Activated naive CD8-positive, alpha-beta T cell treated with anti-CD3 and anti-CD28 coated beads for 36 hours (primary cell): ENCODE results near the gene LRRC23. TPM values are rescaled to one million over a fixed set of nuclear protein-coding genes. Genes with fewer than 3 reads are reported as not detected.

Source experiments
- DNase-seq: peaks from one replicate; pipeline ENCODE4 v3.0.0; 2021
- H3K27ac Mint-ChIP-seq: one replicate; pipeline ENCODE4 v1.8.0; 2022; ENCODE audit warnings: mild to moderate bottlenecking, moderate library complexity, mixed read lengths
- H3K27me3 Mint-ChIP-seq: one replicate; pipeline ENCODE4 v1.8.0; 2022; ENCODE audit warnings: mild to moderate bottlenecking, mixed read lengths
- H3K36me3 Mint-ChIP-seq: one replicate; pipeline ENCODE4 v1.8.0; 2021; ENCODE audit warnings: mild to moderate bottlenecking, mixed read lengths
- H3K4me1 Mint-ChIP-seq: one replicate; pipeline ENCODE4 v1.8.0; 2021; ENCODE audit warnings: mixed read lengths
- H3K4me3 Mint-ChIP-seq: one replicate; pipeline ENCODE4 v1.8.0; 2022; ENCODE audit warnings: mild to moderate bottlenecking, moderate library complexity, mixed read lengths
- H3K9me3 Mint-ChIP-seq: one replicate; pipeline ENCODE4 v1.8.0; 2022; ENCODE audit warnings: mixed read lengths
- total RNA-seq, 2 experiments: library from RNA; stranded (reverse); gene quantifications; one replicate each; pipeline ENCODE4 v1.2.3, GENCODE V29; 2021

The LRRC23 gene
- total RNA-seq, 2 experiments from 2014 or later = 3.0 to 4.1 TPM

DNA sequence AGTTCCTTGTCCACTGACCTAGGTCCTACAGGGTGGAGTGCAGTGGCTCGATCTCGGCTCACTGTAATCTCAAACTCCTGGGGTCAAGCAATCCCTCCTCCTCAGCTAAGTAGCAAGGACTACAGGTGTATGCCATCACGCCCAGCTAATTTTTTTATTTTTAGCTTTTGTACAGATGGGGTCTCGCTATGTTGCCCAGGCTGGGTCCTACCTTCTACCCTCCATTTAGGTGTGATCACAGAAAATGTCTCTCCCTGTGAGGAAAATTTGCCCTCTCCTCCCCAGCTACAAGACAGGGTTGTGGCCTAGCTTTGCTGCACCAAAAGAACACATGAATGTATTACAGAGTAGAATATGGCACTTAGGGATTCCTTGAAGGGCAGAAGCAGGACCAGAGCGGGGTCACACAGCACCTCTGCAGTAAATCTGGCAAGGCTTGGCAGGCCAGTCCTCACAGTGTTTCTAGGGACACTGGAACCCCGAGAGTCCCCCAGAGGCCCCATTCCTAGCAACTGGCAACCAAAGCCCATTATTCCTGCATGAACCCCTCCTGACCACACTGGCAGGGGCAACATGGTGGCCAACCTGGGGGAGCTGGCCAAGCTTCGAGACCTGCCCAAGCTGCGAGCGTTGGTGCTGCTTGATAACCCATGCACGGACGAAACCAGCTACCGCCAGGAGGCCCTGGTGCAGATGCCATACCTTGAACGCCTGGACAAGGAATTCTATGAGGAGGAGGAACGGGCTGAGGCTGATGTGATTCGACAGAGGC lies 7.7 kb downstream of the LRRC23 start:
- Mint-ChIP-seq H3K27ac (no peak overlapping the region), H3K27me3 (no peaks in the 10 kb centered on the region), H3K9me3 (no peaks in the 10 kb centered on the region), H3K4me1 (peaks cover 23% of the 10 kb centered on the region), H3K4me3 (peak overlapping the region; percentile 59), H3K36me3 (peaks cover 22% of the 10 kb centered on the region)
- DNase-seq = no peak

DNA sequence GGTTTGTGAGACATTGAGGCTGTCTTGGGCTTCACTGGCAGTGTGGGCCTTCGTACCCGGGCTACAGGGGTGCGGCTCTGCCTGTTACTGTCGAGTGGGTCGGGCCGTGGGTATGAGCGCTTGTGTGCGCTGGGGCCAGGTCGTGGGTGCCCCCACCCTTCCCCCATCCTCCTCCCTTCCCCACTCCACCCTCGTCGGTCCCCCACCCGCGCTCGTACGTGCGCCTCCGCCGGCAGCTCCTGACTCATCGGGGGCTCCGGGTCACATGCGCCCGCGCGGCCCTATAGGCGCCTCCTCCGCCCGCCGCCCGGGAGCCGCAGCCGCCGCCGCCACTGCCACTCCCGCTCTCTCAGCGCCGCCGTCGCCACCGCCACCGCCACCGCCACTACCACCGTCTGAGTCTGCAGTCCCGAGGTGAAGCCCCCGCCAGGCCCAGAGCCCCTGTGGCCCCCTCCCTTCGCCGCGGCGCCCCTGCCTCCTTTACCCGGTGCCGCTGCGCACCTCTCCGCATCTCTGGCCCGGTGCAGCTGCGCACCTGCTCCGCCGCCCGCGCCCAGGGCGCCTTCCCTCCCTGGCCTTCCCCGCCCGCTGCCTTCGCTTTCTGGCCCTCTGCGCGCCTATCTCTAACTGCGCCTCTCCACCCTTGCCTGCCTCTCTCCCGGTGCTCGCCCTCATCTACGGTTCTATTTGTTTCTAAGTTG lies 9.8 kb downstream of the LRRC23 start, which contains the start of gene ENO2:
TSS of gene ENO2 (plus strand) at position 335 of the 701 bp plus-strand sequence. CDS start 1,253 bp downstream, outside the sequence.
- Mint-ChIP-seq H3K27me3 (no peaks in the 10 kb centered on the region), H3K9me3 (no peaks in the 10 kb centered on the region), H3K4me1 (peaks cover 23% of the 10 kb centered on the region), H3K27ac (peak within 1 kb of the TSS; percentile 90), H3K4me3 (peak within 1 kb of the TSS; percentile 100), H3K36me3 (peaks cover 28% of the 10 kb centered on the region)
- DNase-seq = peak; percentile 87

DNA sequence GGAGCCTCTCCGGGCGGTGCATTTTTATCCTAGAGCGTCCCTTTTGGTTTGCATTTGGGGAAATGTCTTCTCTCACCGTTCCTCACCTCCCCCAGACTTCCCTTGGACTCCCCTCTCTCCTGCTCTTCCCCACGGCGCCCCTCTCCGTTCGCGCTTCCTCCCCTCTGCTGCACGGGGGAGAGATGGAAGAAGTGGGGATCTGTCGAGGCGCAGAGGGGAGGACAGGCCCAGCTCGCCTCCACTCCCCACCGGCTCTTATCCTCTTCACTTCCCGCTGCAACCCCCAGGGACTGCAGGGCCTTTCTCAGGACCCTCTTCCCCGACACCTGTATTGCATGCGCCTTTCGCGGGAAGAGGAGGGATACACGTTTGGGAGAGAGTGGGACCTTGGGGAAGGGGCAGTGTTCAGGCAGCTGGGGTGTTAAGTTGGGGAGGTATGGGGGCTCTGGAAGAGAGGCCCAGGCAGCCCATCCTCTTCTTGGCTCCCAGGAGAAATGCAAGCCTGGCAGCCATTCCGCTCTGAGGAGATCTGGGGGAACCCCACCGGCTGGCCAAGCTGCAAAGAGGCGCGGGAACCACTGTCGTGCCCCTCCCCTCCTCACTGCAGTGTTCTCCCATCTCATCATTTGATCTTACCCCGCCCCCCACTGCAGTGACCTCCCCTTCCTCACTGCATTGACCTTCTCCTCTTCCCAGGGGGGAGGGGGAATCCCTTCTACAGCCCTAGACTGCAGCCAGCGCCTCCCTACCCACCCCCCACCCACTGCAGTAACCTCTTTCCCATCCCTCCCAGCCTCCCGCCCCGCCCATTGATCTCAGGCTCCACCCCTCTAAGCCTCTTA lies 10.5 kb downstream of the LRRC23 start:
- Mint-ChIP-seq H3K9me3 (no peaks in the 10 kb centered on the region), H3K4me1 (peaks cover 23% of the 10 kb centered on the region), H3K27ac (peak overlapping the region; percentile 90), H3K27me3 (no peaks in the 10 kb centered on the region), H3K36me3 (peaks cover 35% of the 10 kb centered on the region), H3K4me3 (peak overlapping the region; percentile 100)
- no peak for DNase-seq

DNA sequence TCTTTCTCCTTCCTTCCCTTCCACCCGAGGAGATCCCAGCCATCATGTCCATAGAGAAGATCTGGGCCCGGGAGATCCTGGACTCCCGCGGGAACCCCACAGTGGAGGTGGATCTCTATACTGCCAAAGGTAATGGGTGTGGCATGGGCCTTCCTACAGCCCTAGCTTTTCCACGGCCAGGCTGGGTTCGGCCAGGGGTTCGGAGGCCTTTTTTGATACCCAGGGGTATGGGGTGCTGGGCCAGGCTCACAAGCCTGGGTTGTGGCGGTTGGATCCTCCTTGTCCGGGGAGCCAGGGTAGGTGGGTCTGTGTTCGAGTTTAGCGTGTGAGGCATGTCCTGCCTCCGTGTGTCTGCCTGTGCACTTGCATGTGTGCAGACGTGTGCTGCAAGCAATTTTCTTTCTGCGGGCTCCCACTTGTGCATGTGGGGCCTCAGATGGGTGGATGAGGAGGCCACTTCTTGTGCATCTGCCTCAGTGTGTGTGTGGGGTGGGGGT lies 11.2 kb downstream of the LRRC23 start:
- peaks cover 35% of the 10 kb centered on the region for H3K36me3 Mint-ChIP-seq
- peak overlapping the region; percentile 100 for H3K4me3 Mint-ChIP-seq
- H3K9me3 Mint-ChIP-seq = no peaks in the 10 kb centered on the region
- H3K27me3 Mint-ChIP-seq = no peaks in the 10 kb centered on the region
- H3K27ac Mint-ChIP-seq = peak overlapping the region; percentile 90
- peaks cover 23% of the 10 kb centered on the region for H3K4me1 Mint-ChIP-seq
- DNase-seq = no peak

DNA sequence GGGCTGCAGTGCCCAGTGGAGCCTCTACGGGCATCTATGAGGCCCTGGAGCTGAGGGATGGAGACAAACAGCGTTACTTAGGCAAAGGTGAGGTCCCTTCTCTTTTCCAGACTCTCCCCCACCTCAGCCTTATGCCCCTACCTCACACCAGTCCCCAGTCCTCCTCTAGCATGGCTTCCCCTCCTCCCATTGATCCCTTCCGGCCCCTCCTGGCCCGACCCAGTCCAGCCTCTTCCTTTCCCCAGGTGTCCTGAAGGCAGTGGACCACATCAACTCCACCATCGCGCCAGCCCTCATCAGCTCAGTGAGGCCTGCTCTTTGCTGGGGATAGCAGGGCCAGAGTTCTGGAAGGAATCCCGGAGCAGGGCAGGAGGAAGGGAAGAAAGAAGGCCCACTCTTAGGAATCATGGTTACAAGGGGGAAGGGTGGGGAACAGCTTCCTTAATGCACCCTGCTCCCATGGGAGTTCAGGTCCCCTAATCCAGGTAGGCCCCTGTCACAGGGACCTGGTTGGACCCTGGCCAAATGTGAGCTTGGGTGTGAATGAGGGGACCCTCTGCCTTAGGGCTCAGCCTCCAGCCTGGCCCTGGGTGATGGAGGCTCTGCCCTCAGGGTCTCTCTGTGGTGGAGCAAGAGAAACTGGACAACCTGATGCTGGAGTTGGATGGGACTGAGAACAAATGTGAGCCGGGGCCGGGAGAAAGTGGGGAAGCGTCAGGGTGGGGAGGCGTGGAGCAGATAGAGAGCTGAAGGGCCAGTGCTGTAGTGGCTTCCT lies 12.0 kb downstream of the LRRC23 start:
- DNase-seq = no peak
- no peaks in the 10 kb centered on the region for H3K27me3 Mint-ChIP-seq
- H3K4me1 Mint-ChIP-seq = peaks cover 23% of the 10 kb centered on the region
- H3K4me3 Mint-ChIP-seq = peak overlapping the region; percentile 100
- peaks cover 37% of the 10 kb centered on the region for H3K36me3 Mint-ChIP-seq
- H3K9me3 Mint-ChIP-seq = no peaks in the 10 kb centered on the region
- peak overlapping the region; percentile 52 for H3K27ac Mint-ChIP-seq

DNA sequence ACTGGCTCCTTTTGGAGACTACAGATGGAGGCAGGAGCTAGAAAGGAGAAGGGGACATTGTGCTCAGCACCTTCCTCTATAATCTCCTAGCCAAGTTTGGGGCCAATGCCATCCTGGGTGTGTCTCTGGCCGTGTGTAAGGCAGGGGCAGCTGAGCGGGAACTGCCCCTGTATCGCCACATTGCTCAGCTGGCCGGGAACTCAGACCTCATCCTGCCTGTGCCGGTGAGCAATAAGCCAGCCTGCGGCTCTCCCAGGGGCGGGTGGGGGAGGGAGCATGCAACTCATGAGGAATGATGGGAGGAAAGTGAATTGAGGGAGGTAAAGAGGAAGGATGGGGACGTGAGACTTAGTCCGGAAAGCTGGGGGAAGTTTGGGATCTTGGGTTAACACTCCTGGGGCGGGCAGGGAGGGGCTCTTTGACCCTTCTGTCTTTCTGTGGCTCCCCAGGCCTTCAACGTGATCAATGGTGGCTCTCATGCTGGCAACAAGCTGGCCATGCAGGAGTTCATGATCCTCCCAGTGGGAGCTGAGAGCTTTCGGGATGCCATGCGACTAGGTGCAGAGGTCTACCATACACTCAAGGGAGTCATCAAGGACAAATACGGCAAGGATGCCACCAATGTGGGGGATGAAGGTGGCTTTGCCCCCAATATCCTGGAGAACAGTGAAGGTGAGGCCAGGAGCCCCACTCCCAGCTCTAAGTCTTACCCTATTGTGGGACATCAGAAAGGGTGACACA lies 13.0 kb downstream of the LRRC23 start:
- H3K36me3 Mint-ChIP-seq = peaks cover 37% of the 10 kb centered on the region
- no peak for DNase-seq
- H3K4me3 Mint-ChIP-seq = no peak overlapping the region
- no peaks in the 10 kb centered on the region for H3K27me3 Mint-ChIP-seq
- no peak overlapping the region for H3K27ac Mint-ChIP-seq
- H3K9me3 Mint-ChIP-seq = no peaks in the 10 kb centered on the region
- peaks cover 27% of the 10 kb centered on the region for H3K4me1 Mint-ChIP-seq

DNA sequence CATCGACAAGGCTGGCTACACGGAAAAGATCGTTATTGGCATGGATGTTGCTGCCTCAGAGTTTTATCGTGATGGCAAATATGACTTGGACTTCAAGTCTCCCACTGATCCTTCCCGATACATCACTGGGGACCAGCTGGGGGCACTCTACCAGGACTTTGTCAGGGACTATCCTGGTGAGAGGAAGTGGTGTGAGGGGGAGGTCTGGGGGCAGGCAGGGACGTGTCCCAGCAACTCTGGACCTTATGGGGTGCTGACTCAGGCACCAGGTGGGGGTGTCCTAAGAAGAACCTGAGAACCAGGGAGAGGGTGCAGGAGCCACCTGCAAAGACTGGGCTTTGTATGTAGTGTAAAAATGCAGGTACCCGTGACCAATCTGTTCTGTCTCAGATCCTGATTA lies 15.0 kb downstream of the LRRC23 start:
- no peaks in the 10 kb centered on the region for H3K9me3 Mint-ChIP-seq
- no peak for DNase-seq
- H3K27me3 Mint-ChIP-seq = no peaks in the 10 kb centered on the region
- peak overlapping the region; percentile 52 for H3K27ac Mint-ChIP-seq
- H3K36me3 Mint-ChIP-seq = peaks cover 37% of the 10 kb centered on the region
- H3K4me1 Mint-ChIP-seq = peaks cover 18% of the 10 kb centered on the region
- H3K4me3 Mint-ChIP-seq = no peak overlapping the region

DNA sequence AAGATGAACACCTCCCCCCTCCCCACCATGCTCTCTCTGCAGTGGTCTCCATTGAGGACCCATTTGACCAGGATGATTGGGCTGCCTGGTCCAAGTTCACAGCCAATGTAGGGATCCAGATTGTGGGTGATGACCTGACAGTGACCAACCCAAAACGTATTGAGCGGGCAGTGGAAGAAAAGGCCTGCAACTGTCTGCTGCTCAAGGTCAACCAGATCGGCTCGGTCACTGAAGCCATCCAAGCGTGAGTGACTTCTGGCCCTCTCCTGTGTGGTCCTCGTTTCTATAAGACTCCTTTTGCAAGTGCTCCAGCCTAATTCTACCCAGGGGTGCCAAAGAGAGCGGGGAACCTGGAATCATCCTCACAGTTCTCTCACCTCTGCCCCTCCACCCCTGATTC lies 16.9 kb downstream of the LRRC23 start:
- Mint-ChIP-seq H3K36me3 (peaks cover 23% of the 10 kb centered on the region), H3K4me1 (peaks cover 19% of the 10 kb centered on the region), H3K4me3 (no peak overlapping the region), H3K27ac (peak overlapping the region; percentile 38), H3K27me3 (no peaks in the 10 kb centered on the region), H3K9me3 (no peaks in the 10 kb centered on the region)
- no peak for DNase-seq

DNA sequence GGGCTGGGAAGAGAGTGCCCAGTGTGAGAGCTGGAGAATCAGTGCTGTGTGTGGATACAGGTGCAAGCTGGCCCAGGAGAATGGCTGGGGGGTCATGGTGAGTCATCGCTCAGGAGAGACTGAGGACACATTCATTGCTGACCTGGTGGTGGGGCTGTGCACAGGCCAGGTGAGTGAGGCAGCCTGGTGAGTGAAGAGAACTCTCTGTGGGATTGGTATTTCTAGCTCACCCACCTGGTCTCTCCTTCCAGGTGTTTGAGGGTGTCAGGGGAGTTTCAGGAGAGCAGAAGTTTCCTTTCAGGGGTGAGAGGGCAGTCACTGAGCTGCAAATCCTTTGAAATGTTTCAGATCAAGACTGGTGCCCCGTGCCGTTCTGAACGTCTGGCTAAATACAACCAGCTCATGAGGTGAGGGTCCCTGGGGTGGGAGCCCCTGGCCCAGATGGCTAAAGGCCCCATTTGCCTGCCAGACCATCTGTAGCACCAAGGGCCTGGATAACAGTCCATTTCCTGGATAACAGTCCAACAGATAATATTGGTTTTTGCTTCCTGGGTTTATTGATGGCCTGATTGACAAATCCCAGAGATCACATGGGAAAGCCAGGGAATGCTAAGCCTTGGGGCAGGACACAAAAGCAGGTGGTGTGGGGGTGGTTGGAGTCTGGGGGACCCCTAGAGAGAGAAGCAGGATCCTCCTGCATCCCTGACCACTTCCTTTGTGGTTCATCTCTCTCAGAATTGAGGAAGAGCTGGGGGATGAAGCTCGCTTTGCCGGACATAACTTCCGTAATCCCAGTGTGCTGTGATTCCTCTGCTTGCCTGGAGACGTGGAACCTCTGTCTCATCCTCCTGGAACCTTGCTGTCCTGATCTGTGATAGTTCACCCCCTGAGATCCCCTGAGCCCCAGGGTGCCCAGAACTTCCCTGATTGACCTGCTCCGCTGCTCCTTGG lies 17.6 kb downstream of the LRRC23 start:
- peaks cover 22% of the 10 kb centered on the region for H3K4me1 Mint-ChIP-seq
- no peak overlapping the region for H3K4me3 Mint-ChIP-seq
- no peak for DNase-seq
- H3K9me3 Mint-ChIP-seq = no peaks in the 10 kb centered on the region
- peaks cover 17% of the 10 kb centered on the region for H3K36me3 Mint-ChIP-seq
- H3K27me3 Mint-ChIP-seq = no peaks in the 10 kb centered on the region
- H3K27ac Mint-ChIP-seq = no peak overlapping the region

DNA sequence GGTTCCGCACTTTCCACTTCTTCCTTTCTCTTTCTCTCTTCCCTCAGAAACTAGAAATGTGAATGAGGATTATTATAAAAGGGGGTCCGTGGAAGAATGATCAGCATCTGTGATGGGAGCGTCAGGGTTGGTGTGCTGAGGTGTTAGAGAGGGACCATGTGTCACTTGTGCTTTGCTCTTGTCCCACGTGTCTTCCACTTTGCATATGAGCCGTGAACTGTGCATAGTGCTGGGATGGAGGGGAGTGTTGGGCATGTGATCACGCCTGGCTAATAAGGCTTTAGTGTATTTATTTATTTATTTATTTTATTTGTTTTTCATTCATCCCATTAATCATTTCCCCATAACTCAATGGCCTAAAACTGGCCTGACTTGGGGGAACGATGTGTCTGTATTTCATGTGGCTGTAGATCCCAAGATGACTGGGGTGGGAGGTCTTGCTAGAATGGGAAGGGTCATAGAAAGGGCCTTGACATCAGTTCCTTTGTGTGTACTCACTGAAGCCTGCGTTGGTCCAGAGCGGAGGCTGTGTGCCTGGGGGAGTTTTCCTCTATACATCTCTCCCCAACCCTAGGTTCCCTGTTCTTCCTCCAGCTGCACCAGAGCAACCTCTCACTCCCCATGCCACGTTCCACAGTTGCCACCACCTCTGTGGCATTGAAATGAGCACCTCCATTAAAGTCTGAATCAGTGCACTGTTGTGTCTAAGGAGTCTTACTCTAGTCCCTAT lies 18.5 kb downstream of the LRRC23 start:
- Mint-ChIP-seq H3K27ac (peak overlapping the region; percentile 12), H3K36me3 (peaks cover 13% of the 10 kb centered on the region), H3K4me1 (peaks cover 22% of the 10 kb centered on the region), H3K9me3 (no peaks in the 10 kb centered on the region), H3K27me3 (no peaks in the 10 kb centered on the region), H3K4me3 (no peak overlapping the region)
- DNase-seq = no peak

DNA sequence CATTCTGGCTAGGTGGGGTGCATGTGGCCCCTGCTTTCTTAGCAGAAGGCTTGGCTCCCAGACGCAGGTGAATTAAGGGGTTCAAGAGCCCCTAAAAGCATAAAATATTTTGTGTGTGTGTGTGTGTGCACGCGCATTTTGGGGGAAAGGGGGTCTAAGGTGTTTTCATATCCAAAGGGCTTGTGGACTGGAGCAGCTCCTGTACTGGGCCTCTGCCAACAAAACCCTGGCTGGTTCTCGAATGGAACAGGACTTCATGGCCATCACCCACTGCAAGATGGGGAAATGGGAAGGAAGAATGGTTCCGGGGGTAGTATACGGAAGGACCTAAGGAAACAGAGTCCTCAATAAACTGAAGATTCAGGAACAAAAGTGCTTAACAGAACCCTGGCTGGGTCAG lies 19.2 kb downstream of the LRRC23 start:
- H3K4me1 Mint-ChIP-seq = peaks cover 26% of the 10 kb centered on the region
- no peak for DNase-seq
- H3K36me3 Mint-ChIP-seq = peaks cover 13% of the 10 kb centered on the region
- no peaks in the 10 kb centered on the region for H3K27me3 Mint-ChIP-seq
- H3K9me3 Mint-ChIP-seq = no peaks in the 10 kb centered on the region
- peak overlapping the region; percentile 12 for H3K27ac Mint-ChIP-seq
- H3K4me3 Mint-ChIP-seq = peak overlapping the region; percentile 3

DNA sequence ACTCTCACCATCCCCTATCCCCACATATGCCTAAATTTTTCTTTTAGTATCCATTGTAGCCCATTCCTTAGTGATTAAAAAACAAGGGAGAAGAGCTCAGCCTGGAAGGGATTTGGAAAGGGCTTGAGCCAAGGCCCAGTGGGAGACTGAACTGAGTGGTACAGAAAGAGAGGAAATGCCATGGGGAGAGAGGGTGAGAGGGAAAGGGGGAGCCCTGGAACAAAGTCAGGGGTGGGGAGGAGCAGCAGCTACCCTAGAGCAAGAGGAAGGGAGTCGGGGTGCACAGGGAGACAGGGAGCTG lies 20.6 kb downstream of the LRRC23 start:
- Mint-ChIP-seq H3K4me3 (no peak overlapping the region), H3K4me1 (peaks cover 37% of the 10 kb centered on the region)

More for the DNA sequence above, 20.6 kb downstream of the LRRC23 start:
- no peaks in the 10 kb centered on the region for H3K9me3 Mint-ChIP-seq
- no peak for DNase-seq
- peaks cover 3% of the 10 kb centered on the region for H3K36me3 Mint-ChIP-seq
- no peaks in the 10 kb centered on the region for H3K27me3 Mint-ChIP-seq
- no peak overlapping the region for H3K27ac Mint-ChIP-seq
